ENCODE measurements around the gene SPSB4. TPM values are rescaled to one million over a fixed set of nuclear protein-coding genes. Genes with fewer than 3 reads are reported as not detected.

The SPSB4 gene
- total RNA-seq, 1 donor from 2014 or later: 1.2 TPM

DNA sequence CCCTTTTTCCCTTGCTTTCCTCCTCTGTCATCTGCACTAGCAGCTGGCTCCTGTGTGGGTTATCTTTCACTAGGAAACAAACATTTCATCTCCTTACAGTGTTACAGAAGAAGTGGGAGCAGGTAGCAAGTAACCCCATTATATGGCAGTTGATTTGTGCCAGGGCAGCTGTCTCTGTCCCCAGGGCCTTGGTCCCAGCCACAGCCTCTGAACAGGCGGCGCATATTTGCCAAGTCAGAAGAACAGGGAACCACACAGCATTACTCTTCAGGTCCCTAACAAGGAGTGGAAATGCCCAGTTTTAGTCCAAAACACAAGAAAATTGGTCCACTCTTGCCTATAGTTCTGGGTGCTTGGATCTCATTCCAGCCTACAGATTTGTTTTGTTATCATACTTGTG is 99.8 kb downstream of the SPSB4 start:
- H3K9me3 Mint-ChIP-seq (ENCODE audit: unreplicated experiment): no peaks in the 10 kb centered on the region
- H3K4me1 Mint-ChIP-seq (ENCODE audit: unreplicated experiment): peaks cover 7% of the 10 kb centered on the region
- no peak overlapping the region for H3K4me3 Mint-ChIP-seq (ENCODE audit: unreplicated experiment)
- no peak overlapping the region for H3K27ac Mint-ChIP-seq (ENCODE audit: unreplicated experiment)
- no peak for DNase-seq (ENCODE audit: low spot score)
- TF ChIP-seq, protein P1, sequence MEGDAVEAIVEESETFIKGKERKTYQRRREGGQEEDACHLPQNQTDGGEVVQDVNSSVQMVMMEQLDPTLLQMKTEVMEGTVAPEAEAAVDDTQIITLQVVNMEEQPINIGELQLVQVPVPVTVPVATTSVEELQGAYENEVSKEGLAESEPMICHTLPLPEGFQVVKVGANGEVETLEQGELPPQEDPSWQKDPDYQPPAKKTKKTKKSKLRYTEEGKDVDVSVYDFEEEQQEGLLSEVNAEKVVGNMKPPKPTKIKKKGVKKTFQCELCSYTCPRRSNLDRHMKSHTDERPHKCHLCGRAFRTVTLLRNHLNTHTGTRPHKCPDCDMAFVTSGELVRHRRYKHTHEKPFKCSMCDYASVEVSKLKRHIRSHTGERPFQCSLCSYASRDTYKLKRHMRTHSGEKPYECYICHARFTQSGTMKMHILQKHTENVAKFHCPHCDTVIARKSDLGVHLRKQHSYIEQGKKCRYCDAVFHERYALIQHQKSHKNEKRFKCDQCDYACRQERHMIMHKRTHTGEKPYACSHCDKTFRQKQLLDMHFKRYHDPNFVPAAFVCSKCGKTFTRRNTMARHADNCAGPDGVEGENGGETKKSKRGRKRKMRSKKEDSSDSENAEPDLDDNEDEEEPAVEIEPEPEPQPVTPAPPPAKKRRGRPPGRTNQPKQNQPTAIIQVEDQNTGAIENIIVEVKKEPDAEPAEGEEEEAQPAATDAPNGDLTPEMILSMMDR (IDR thresholded peaks at IDR 0.05; ENCODE audit: unreplicated experiment): no peak
- no peaks in the 10 kb centered on the region for H3K36me3 Mint-ChIP-seq (ENCODE audit: low read depth, unreplicated experiment)
- peaks cover 5% of the 10 kb centered on the region for H3K27me3 Mint-ChIP-seq (ENCODE audit: unreplicated experiment)

DNA sequence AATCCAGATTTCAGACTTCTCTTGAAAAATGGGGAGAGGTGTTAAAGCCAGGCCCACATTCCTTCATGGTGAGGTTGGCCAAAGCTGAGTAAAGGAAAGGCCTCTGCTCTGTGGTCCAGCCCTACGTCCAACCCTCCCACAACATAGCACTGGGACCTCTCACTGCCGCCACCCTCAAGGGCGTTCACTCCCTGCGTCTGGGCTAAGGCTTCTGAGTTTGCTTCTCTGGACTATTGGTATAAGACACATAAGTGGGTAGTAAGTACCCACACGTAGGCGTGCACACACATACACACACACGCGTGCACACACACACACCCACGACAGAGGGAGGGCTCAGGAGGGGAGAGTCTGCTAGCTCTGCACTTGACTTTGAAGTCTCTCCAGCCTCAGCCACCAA is 100.3 kb downstream of the SPSB4 start:
- no peak for DNase-seq (ENCODE audit: low spot score)
- no peak overlapping the region for H3K27ac Mint-ChIP-seq (ENCODE audit: unreplicated experiment)
- peaks cover 7% of the 10 kb centered on the region for H3K4me1 Mint-ChIP-seq (ENCODE audit: unreplicated experiment)
- peaks cover 5% of the 10 kb centered on the region for H3K27me3 Mint-ChIP-seq (ENCODE audit: unreplicated experiment)
- no peaks in the 10 kb centered on the region for H3K36me3 Mint-ChIP-seq (ENCODE audit: low read depth, unreplicated experiment)
- TF ChIP-seq, protein P1 (IDR thresholded peaks at IDR 0.05; ENCODE audit: unreplicated experiment): no peak
- no peaks in the 10 kb centered on the region for H3K9me3 Mint-ChIP-seq (ENCODE audit: unreplicated experiment)
- no peak overlapping the region for H3K4me3 Mint-ChIP-seq (ENCODE audit: unreplicated experiment)

DNA sequence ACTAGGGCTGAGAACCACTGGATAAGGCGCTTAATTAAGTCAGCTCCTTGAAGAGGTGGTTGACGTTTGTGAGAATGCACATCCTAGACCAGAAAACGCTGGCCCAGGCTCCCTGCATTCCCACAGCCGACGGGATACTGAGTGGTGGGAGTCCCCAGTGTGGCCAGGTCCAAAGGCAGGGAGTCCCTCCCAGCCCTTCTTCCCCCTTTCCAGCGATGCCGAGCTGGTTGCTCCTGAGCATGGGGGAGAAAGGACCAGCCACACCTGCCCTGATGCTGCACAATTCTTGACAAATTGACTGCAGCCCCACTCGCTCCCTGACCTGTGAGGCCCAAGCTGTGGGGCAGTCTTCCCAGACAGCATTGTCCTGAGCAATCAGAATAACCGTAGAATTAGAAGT is 101.0 kb downstream of the SPSB4 start:
- Mint-ChIP-seq H3K9me3 (ENCODE audit: unreplicated experiment) (no peaks in the 10 kb centered on the region), H3K4me1 (ENCODE audit: unreplicated experiment) (peaks cover 7% of the 10 kb centered on the region), H3K36me3 (ENCODE audit: low read depth, unreplicated experiment) (no peaks in the 10 kb centered on the region), H3K27ac (ENCODE audit: unreplicated experiment) (no peak overlapping the region), H3K27me3 (ENCODE audit: unreplicated experiment) (peaks cover 5% of the 10 kb centered on the region), H3K4me3 (ENCODE audit: unreplicated experiment) (no peak overlapping the region)
- TF ChIP-seq, protein P1 (IDR thresholded peaks at IDR 0.05; ENCODE audit: unreplicated experiment): no peak
- DNase-seq (ENCODE audit: low spot score): no peak

DNA sequence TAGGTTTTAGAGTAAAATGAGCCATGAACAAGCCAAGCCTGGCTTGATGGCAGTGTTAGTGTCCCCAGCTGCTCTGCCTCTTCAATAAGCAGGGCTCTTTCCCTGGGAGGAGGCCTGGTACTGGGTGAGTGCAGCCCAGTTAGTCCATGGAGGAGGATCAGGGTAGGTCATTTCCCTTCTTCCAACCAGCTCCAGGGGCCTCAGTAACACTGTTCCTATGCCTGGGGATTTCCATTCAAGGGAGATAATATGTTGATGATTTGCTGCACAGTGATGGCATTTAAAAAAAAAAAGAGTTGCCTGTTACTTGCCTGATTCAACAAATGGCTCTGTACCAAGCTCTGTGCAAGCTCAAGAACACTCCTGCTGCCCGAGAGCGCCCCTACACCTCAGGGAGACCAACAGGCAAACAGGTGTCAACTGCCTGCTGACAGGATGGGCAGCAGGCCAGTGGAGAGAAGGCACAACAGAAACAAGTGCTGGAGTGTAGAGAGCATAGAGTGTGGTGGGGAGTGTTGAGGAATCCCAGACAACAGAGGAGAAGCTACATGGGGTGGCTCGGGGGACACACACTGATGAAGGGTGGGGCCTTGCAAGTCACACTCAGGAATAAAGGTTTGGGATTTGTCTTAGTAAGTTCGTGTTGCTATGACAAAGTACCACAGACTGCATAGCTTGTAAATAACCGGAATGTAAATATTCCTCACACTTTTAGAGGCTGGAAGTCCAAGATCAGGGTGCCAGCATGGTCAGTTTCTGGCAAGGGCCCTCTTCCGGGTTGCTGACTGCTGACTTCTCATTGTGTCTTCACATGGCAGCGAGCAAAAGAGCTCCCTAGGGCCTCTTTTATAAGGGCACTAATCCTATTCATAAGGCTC is 101.9 kb downstream of the SPSB4 start:
- H3K4me1 Mint-ChIP-seq (ENCODE audit: unreplicated experiment): peaks cover 7% of the 10 kb centered on the region
- no peaks in the 10 kb centered on the region for H3K36me3 Mint-ChIP-seq (ENCODE audit: low read depth, unreplicated experiment)
- TF ChIP-seq, protein P1 (IDR thresholded peaks at IDR 0.05; ENCODE audit: unreplicated experiment): no peak
- no peaks in the 10 kb centered on the region for H3K9me3 Mint-ChIP-seq (ENCODE audit: unreplicated experiment)
- peaks cover 5% of the 10 kb centered on the region for H3K27me3 Mint-ChIP-seq (ENCODE audit: unreplicated experiment)
- DNase-seq (ENCODE audit: low spot score): no peak
- no peak overlapping the region for H3K4me3 Mint-ChIP-seq (ENCODE audit: unreplicated experiment)
- no peak overlapping the region for H3K27ac Mint-ChIP-seq (ENCODE audit: unreplicated experiment)

DNA sequence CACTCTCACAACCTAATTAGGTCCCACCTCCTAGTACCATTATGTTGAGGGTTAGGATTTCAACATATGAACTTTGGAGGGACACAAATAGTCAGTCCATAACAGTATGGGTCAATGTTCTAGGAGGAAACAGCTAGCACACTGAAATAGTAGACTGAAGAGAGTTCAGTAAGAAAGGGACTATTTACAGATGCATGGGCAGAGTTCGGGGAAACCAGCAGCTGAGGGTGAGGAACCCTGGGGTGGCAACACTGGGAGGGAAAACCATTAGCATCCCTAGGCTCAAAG is 102.5 kb downstream of the SPSB4 start:
- Mint-ChIP-seq H3K4me3 (ENCODE audit: unreplicated experiment) (no peak overlapping the region), H3K4me1 (ENCODE audit: unreplicated experiment) (peaks cover 4% of the 10 kb centered on the region), H3K27ac (ENCODE audit: unreplicated experiment) (no peak overlapping the region), H3K9me3 (ENCODE audit: unreplicated experiment) (no peaks in the 10 kb centered on the region), H3K27me3 (ENCODE audit: unreplicated experiment) (peaks cover 5% of the 10 kb centered on the region), H3K36me3 (ENCODE audit: low read depth, unreplicated experiment) (no peaks in the 10 kb centered on the region)
- DNase-seq (ENCODE audit: low spot score): no peak
- TF ChIP-seq, protein P1 (IDR thresholded peaks at IDR 0.05; ENCODE audit: unreplicated experiment): no peak

Data from endothelial cell (in vitro differentiated cells).